HG03159 (cell line): ENCODE measurements around the gene SVIL.
"Not testable (repeated sequence)": the region's sequence is repeated elsewhere in the genome, so short reads cannot be mapped to it uniquely, and the experiment has no call there.

Source experiments
- ATAC-seq: cut with Tn5 transposase; IDR thresholded peaks from one replicate; pipeline ENCODE4 v1.9.1; 2021; ENCODE audit warnings: mild to moderate bottlenecking, moderate library complexity; ENCODE audit not compliant: unreplicated experiment

SVIL gene

DNA sequence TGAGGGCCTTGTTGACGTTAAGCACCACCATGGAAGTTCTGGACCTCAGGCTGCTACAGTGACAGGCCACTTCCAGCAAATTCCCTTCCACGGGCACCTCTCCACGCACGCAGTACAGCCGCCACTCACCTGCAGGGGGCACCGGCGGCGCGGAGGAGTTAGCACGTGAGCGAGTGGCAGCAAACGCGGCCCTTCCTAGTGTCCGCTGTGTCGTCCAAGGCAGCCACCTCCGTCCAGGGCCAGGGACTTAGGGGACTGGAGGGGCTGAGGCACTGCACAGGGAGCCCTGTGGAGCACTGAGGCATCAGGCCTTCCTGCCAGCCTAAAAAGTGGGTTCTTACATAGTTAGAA, 164.4 kb downstream of the SVIL start:
- no peak for ATAC-seq

DNA sequence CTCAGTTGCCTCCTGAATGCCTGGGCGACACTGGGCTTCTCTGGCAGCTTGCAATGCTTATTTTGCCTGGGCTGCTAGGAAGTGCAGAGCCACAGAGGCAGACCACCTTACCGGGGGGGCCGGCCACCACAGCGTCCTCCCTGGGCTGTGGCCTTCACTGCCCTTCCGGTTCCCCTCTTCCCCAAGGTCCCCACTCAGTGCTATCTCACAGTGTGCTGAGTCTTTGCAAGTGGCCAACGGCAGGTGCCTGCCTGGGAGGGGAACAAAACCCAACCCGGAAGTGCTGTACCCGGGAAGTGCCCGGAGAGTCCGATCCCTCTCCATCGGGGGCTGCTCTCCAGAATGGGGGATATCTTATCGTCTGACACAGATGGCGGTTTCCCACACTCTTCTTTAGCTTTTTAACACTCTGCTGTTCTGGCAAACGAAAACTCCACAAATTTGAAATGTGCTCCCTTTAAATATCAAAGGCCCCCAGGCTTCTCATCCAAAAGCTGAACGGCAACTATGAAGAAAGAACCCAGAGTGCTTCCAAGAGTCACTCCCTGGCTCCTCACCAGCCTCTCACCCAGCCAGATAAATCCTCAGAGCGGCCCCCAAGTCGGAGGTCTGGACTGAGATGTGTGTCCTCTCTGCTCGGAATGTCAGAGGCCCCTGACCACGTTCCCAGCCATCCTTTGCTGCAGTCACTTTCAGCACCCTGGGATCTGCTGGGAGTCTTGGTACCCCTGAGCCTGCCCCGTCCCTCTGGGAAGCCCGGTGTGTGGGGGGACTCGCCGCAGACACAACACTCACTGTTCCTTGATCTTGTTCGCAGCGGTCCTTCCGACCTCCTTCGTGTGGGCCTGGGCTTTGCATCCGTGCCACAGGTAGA, 165.1 kb downstream of the SVIL start:
- ATAC-seq = no peak

- ATAC-seq = no peak
Measured at GRCh38 chr10:29465384-29465783, 169.4 kb downstream of the SVIL start.

DNA sequence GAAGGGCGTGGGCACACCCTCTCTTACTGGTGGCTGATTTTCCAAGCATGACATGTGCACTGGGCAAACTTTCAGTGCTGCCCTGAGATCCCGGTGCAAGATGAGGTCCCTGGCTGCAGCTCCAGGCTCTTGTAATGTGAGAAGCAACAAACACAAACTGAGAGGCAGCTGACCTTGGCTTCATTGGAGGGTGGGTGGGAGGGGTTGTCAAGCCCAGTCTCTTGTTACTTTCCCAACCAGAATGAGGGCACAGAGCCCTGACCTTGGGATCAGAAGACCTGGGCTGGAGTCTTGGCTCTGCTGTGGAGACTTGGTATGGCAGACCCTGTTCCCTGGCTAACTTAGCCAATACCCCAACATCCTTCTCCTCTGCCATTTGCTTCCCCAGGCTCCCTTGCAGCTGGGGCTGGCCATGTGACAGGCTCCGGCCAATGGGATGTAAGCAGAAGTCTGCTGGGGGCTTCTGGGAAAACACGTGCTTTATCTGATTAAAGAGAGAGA, 170.1 kb downstream of the SVIL start:
- ATAC-seq = not testable (repeated sequence)

- ATAC-seq = no peak
Measured at GRCh38 chr10:29461042-29461441, 173.7 kb downstream of the SVIL start.

DNA sequence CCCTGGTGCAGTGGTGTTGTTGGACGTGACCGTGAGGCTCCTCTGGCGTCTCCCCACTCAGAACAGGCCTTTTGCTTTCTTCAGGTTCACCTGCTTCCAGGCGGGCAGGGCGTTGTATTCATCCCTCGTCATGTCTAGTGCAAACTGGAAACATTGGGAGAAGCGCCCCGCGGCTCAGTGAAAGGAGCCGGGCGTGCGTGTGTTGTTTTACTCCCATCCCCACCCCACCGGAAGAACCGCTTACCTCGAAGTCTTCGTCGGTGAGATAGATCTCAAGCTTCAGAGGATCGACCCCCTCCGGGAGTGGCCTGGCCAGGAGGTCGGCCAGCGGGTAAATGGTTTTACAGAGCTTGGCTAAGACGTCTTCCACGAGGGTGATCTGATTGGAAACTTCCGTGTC, 176.6 kb downstream of the SVIL start:
- not testable (repeated sequence) for ATAC-seq

- ATAC-seq = no peak
Measured at GRCh38 chr10:29455095-29455494, 179.7 kb downstream of the SVIL start.

- no peak for ATAC-seq
Measured at GRCh38 chr10:29454250-29454649, 180.5 kb downstream of the SVIL start.

DNA sequence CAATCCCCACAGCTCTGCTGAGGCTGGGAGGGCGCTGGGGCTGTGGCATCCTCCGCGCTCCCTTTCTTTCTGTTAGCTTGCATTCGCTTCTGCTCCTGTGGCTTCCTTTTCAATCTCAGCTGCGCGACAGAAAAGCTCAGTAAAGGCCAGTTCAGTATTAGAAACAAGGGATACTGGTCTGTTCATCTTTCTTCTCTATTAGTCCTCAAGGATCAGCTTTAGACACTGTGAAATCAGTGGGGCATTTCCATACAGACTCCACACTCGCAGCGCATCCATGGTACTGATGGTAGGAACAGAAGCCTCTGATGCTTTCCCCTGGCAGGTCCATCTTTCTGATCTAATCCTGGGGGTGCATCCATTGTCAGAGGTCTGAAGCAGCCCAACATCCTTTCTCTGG, 182.2 kb downstream of the SVIL start:
- no peak for ATAC-seq

- ATAC-seq = no peak
Measured at GRCh38 chr10:29451946-29452345, 182.8 kb downstream of the SVIL start.

- no peak for ATAC-seq
Measured at GRCh38 chr10:29450405-29450804, 184.4 kb downstream of the SVIL start.

- ATAC-seq = peak; percentile 88
Measured at GRCh38 chr10:29448756-29449592, 185.8 kb downstream of the SVIL start.

DNA sequence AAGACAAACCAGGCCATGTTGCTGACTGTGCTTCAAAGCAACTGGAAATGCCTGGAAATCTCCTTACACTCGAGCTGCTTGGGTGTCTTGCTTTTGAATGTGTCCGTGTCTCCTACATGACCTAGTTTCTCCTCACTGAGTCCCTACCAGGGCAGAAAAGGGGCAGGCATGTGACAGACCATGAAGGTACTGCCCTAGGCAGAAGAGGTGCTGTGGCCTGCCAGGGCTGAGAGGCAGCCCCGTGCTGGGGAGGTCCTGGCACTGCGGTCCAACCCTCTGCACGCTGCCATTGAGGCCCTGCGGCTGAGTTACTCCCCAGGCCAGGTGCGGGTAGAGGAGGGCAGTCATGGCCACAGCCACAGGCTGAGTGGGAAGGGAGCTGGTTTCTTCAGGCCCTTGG, 186.6 kb downstream of the SVIL start:
- no peak for ATAC-seq

- no peak for ATAC-seq
Measured at GRCh38 chr10:29446327-29446726, 188.4 kb downstream of the SVIL start.

DNA sequence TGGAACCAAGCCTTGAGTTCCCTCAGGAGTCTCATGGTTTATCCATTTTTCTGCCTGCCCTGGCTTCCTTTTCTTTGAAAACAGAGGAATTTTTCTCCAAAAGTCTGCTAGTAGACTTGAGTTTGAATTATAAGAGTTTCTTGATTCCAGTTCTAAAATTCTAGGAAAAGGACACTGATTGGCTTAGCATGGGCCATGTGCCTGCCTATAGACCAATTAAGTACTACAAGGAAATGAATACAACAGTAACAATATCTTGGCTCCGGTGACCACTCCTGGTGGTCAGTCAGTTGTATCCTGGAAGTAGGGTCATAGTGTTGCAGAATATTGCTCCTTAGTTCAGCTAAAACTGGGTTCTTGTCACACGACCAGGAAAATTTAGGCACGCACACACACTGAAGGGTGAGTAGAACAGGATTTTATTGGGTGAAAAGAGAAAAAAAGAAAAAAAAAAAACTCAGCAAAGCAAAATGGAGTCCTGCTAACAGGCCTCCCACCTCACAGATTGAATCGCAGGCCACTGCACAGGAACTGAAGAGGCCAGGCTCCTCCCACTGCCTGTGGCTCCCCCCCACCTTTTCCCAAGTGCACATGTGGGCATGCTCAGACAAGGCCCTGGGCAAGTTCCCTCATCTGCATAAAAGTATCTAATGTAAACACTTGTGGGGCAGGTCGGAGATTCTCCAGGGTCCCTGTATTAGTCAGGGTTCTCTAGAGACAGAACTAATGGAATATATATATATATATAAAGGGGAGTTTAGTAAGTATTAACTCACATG, 190.8 kb downstream of the SVIL start:
- no peak for ATAC-seq

DNA sequence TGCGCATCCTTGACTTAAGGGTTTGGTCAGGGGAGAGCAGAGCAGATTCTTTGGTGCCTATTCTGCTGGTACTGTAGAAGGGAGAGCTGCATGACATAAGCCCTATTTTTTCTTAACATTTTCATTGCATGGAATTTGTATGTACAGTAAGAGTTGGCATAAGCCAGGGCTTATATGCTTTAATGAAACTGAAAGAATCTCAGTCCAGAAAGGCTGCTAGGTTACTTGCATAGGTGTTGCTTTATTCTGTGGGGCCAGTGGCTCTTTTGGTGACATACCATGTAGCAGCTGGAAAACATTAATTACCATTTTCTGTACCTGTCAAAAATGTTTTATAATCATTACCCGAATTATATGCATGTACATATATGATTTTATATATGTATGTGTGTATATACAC, 193.8 kb downstream of the SVIL start:
- ATAC-seq = no peak

- not testable (repeated sequence) for ATAC-seq
Measured at GRCh38 chr10:29439005-29439404, 195.8 kb downstream of the SVIL start.

GRCh38 chr10:29438271-29438670, 196.5 kb downstream of the SVIL start:
- no peak for ATAC-seq

- ATAC-seq = no peak
Measured at GRCh38 chr10:29437871-29438270, 196.9 kb downstream of the SVIL start.

GRCh38 chr10:29435809-29436501, 198.8 kb downstream of the SVIL start:
- no peak for ATAC-seq

DNA sequence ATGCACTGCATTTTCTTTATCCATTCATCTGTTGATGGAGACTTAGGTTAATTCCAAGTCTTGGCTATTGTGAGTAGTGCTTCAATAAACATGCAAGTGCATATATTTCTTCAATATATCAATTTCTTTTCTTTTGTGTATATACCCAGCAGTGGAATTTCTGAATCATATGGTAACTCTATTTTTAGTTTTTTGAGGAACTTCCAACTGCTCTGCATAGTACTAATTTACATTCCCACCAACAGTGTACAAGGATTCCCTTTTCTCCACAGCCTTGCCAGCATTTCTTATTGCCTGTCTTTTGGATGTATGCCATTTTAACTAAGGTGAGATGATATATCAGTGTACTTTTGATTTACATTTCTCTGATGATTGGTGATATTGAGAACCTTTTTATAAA, 200.7 kb downstream of the SVIL start:
- ATAC-seq = no peak
